ENCODE results near the gene DIAPH1.
A peak's percentile ranks its signal among the peaks of the same experiment; 100 is the strongest.

DIAPH1 gene

DNA sequence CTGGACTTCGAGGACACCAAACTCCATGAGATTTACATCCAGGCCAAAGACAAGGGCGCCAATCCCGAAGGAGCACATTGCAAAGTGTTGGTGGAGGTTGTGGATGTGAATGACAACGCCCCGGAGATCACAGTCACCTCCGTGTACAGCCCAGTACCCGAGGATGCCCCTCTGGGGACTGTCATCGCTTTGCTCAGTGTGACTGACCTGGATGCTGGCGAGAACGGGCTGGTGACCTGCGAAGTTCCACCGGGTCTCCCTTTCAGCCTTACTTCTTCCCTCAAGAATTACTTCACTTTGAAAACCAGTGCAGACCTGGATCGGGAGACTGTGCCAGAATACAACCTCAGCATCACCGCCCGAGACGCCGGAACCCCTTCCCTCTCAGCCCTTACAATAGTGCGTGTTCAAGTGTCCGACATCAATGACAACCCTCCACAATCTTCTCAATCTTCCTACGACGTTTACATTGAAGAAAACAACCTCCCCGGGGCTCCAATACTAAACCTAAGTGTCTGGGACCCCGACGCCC lies 141.7 kb downstream of the DIAPH1 start:
- no peak for DNase-seq

DNA sequence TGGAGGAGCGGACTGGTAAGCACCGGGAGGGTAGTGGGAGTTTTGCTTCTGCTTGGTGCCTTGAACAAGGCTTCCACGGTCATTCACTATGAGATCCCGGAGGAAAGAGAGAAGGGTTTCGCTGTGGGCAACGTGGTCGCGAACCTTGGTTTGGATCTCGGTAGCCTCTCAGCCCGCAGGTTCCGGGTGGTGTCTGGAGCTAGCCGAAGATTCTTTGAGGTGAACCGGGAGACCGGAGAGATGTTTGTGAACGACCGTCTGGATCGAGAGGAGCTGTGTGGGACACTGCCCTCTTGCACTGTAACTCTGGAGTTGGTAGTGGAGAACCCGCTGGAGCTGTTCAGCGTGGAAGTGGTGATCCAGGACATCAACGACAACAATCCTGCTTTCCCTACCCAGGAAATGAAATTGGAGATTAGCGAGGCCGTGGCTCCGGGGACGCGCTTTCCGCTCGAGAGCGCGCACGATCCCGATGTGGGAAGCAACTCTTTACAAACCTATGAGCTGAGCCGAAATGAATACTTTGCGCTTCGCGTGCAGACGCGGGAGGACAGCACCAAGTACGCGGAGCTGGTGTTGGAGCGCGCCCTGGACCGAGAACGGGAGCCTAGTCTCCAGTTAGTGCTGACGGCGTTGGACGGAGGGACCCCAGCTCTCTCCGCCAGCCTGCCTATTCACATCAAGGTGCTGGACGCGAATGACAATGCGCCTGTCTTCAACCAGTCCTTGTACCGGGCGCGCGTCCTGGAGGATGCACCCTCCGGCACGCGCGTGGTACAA lies 142.5 kb downstream of the DIAPH1 start:
- DNase-seq, result no peak

DNA sequence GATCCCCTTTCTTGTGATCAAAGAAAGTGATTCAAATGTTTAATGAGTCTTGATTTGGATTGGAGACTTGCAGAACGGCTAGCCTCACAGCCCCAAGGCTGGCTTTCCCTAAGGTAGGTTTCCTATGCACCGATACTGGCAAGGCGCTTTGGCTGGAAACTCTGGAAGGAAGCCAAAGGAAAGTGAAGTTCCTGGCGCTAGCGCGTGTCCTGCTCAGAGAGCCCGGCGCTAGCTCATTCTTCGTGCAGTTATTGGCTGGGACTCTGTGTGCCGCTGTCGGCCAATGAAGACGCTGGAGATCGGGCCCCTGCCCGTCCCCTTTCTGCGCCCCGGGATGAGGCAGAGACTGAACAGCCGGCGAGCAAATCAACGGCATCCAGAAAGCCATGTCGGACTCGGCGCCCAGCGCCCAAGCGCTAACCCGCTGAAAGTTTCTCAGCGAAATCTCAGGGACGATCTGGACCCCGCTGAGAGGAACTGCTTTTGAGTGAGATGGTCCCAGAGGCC lies 143.1 kb downstream of the DIAPH1 start, which contains the start of gene PCDHGC3:
PCDHGC3 (plus strand) TSS at position 342 of the 507 bp plus-strand sequence; CDS start at position 493, 151 bp downstream.
- DNase-seq, result peak; percentile 50

DNA sequence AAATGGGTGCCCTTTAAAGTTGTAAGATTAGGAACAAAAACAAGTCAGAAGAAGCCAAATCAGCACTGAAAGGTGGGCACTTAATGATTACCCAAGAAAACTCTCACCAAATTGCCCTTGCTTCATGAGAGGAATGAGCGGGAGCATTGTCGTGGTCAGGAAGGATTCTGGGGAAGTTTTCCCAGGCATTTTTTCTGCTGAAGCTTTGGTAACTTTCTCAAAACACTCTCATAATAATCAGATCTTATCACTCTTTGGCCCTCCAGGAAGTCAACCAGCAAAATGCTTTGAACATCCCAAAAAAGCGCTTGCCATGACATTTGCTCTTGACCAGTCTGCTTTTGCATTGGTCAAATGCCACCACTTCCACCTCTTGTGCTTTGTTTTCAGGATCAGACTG lies 153.4 kb downstream of the DIAPH1 start:
- no peak for DNase-seq

All from stimulated activated CD4-positive, alpha-beta T cell treated with anti-CD3 and anti-CD28 coated beads, Interleukin-4, amount 100 ng/mL, for 24 hours (primary cell).